ENCODE results near the gene HTT-AS.
A peak's percentile ranks its signal among the peaks of the same experiment; 100 is the strongest.
"Not testable (repeated sequence)": the region's sequence is repeated elsewhere in the genome, so short reads cannot be mapped to it uniquely, and the experiment has no call there.

HTT-AS gene

DNA sequence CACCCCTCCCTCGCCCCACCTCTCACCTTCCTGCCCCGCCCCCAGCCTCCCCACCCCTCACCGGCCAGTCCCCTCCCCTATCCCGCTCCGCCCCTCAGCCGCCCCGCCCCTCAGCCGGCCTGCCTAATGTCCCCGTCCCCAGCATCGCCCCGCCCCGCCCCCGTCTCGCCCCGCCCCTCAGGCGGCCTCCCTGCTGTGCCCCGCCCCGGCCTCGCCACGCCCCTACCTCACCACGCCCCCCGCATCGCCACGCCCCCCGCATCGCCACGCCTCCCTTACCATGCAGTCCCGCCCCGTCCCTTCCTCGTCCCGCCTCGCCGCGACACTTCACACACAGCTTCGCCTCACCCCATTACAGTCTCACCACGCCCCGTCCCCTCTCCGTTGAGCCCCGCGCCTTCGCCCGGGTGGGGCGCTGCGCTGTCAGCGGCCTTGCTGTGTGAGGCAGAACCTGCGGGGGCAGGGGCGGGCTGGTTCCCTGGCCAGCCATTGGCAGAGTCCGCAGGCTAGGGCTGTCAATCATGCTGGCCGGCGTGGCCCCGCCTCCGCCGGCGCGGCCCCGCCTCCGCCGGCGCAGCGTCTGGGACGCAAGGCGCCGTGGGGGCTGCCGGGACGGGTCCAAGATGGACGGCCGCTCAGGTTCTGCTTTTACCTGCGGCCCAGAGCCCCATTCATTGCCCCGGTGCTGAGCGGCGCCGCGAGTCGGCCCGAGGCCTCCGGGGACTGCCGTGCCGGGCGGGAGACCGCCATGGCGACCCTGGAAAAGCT lies at the start of gene HTT-AS, which contains the start of gene HTT:
HTT-AS (minus strand) TSS at position 461 of the 768 bp plus-strand sequence.
HTT (plus strand) TSS at position 604 of the 768 bp plus-strand sequence; CDS start at position 749, 145 bp downstream.
- peak; percentile 5 for DNase-seq

DNA sequence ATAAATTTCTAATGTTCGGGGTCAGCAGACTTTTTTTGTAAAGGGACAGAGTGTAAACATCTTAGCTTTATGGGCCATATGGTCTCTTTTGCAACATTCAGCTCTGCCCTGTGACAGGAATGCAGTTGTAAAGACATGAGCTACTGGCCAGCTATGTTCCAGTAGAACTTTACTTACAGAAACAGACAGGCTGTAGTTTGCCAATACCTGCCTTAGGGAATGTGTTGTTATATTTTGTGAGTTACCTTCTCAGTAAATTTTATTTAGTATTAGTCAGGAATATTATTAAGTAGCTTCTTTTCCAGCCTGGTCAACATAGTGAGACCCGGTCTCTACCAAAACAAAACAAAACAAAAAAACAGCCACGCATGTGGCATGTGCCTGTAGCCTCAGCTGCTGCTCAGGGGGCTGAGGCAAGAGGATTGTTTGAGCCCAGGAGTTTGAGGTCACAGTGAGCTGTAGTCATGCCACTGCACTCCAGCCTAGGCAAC lies 48.9 kb upstream of the HTT-AS start:
- DNase-seq, result no peak

DNA sequence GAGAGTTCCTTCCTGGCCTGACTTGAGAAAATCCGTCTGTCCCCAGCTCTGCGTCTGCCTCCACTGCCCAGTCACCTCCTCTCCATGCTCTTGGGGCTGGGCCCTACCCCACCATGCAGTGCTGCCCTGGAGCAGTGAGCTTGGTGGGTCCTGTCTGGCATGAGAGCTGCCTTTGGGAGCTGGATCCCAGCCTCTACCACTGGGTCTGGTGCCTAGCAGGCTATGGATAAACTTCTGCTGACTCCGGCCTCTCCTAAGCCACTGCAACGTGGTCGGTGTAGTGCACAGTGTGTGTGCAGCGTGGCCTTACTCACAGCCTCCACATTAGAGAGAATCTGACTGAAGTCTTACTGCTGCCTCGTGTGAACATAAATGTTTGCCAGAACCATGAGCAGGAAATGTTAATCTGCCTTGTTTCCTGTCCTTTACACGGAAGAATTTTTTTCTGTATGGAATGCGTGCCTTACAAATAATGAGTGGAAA lies 47.8 kb upstream of the HTT-AS start:
- DNase-seq, result no peak

DNA sequence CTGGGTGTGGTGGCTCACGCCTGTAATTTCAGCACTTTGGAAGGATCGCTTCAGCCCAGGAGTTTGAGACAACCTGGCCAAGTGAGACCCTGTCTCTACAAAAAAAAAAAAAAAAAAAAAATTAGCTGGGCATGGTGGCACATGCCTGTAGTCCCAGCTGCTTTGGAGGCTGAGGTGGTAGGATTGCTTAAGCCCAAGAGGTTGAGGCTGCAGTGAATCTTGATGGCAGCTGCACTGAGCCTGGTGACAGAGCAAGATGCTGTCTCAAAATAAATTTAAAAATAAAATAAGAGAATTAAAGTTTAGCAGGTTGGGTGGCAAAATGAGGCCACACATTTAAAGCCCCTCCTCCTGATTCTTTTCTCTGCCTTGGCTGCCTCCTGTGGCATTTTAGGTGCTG lies 47.3 kb upstream of the HTT-AS start:
- no peak for DNase-seq

DNA sequence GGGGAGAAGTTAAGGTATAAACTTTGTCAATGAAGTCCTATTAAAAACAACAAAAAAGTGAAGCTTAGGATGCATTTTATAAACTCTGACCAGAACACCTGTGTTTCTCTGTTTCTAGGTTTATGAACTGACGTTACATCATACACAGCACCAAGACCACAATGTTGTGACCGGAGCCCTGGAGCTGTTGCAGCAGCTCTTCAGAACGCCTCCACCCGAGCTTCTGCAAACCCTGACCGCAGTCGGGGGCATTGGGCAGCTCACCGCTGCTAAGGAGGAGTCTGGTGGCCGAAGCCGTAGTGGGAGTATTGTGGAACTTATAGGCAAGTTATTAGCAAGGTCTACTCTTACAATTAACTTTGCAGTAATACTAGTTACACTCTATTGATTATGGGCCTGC lies 46.8 kb upstream of the HTT-AS start:
- no peak for DNase-seq

DNA sequence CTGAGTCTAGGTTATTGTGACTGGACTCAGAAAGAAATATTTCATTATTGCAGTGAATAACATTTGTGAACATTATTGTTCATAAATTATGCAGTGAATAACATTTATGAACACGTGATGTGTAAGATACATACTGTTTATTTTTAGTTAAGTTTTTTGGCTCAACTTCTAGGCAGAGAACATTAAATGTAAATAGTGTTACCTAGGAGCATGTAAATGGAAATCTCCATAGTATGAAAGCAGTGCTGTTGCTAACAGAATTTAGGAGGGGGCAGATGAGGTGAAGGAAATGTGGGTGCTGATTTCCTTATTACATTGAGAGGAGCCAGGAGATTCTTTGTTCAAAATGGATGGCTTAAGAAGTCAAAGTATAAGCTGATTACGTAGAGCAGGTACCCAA lies 45.1 kb upstream of the HTT-AS start:
- no peak for DNase-seq

DNA sequence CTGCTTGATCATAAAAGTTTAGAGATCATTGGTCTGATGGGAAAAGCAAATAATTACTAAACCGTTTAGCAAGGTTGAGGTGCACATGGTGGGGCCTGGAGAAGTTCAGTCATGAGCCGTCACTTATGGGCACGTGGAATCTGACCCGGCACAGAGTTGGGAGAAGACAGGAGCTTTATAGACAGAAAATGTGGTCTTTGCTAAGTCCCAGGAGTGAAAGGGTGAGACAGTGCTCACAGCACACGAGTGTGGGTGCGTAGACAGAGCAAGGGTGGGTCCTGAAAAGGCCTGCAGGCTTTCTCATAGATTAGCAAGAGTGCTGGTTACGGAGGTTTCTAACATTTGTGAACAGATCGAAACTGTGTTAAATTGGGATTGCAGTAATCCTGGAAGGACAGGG lies 44.0 kb upstream of the HTT-AS start:
- DNase-seq, result no peak

DNA sequence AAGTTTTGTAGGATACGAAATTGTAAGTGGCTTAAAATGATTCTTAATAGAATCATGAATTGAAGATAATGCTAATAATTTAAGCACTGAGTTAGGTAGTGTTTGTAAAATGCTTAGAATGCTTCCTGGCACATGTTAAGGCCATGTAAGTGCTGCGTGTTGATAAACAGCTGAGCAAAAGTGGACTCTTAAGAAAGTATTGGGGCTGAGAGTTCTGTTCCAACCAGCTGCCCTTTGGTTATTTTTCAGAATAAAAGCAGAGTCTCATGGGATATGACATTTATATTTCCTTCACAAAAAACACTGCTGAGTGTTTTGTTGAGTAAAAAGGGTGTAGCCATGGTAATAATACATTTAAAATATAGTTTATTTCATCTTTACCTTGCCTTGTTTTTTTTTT lies 42.6 kb upstream of the HTT-AS start:
- no peak for DNase-seq

DNA sequence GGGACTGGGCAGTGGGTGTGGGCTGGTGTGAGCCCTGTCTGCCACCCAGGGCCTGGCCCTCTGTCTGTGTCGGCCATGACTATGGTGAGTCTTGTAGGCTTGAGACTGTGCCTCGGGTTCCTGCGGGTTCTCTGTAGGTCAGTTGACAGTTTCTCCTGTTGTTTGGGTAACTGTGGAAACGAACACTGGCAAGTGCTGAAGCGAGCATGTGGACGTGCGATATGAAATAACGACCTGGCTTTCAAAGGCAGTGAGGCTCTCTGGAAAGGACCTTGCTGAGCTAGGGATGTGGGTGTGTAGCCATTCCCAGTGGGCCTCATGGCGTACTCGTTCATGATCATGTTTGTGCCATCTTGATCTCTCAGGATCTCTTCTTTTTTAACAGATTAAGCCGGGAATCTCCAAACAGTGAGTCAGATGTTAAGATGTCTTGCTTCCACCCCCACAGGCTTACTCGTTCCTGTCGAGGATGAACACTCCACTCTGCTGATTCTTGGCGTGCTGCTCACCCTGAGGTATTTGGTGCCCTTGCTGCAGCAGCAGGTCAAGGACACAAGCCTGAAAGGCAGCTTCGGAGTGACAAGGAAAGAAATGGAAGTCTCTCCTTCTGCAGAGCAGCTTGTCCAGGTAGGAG lies 41.4 kb upstream of the HTT-AS start:
- no peak for DNase-seq

DNA sequence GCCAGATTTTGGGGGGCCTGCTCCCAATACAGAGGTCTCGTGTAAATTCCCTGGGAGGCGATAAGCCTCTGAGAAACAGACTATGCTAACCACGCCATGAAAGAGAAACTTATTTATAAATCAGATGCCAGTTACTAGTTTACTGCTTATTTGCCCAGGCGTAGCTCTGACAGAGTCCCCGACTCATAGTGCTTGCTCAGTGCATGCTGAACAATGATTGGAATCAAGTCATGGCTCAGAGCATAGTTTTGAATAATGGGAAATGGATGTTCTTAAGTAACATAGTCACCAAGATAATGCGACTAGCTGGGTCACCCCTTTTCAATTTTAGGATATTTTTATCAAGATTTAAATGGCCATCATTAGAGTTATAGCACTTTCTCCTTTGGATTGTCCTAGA lies 40.0 kb upstream of the HTT-AS start:
- no peak for DNase-seq

DNA sequence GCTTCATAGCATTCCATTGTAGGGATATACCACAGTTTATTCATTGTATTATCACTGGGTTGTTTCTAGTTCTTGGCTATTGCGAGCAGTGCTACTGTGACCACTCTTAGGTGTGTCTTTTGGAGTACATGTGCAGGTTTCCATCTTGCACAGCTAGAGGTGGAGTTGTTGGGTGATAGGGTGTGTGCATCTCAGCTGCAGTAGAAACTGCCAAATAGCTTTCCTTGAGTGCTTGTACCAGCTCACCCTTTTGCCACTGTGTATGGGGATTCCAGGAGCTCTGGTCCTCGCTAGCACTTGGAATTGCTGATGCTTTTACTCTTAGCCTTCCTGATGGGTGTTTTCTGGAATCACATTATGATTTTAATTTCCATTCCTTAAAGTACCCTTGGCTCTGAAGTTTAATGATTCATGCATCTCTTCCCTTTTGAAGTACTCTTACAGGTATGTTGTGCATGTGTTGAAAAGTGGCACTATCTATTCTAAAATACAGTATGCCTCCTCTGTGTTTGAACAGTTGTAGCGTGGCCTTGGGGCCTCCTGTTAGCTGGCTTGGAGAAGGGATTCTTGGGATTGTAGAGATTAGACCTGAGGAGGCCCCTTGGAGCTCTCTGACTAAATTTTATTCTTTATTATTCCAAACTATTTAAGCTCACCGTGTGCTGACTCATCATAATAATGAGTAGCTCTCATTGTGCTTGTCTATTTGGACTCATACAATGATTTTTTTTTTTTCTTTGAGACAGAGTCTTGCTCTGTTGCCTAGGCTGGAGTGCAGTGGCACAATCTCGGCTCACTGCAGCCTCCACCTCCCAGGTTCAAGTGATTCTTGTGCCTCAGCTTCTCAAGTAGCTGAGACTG lies 38.5 kb upstream of the HTT-AS start:
- no peak for DNase-seq

DNA sequence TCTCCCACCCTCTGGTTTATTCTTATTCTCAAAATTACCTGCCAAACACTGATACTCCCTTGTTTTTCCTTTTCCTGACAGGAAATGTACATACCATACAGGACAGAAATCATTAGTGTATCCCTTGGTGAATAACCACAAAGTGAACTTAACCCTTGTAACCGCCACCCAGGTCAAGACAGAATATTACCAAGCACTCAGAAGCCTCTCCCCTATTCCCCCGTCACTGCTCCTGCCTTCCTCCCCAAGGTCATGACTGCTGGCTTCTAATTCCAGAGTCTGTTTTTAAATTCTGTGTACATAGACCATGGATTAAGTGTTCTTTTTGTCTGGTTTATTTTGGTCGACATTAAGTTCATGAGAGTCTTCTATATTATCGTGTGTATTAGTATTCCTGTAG lies 37.9 kb upstream of the HTT-AS start:
- no peak for DNase-seq

DNA sequence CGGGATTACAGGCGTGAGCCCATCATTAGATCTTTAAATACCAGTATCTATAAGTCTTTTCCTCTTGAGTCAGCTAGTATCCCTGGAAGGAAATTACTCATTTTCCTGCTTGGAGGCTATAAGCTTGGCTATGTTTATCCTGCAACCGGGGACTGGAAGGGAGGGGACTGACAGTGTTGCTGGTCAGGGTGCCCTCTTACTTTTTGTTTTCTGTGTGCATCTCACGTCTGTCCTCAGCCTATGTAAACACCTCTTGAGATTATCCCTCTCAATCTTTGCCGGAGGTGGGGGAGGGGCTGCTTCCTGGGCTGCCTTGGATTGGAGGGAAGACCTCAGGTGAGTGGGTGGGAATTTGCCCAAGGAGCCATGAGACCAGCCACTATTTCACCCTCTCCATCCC lies 37.1 kb upstream of the HTT-AS start:
- no peak for DNase-seq

DNA sequence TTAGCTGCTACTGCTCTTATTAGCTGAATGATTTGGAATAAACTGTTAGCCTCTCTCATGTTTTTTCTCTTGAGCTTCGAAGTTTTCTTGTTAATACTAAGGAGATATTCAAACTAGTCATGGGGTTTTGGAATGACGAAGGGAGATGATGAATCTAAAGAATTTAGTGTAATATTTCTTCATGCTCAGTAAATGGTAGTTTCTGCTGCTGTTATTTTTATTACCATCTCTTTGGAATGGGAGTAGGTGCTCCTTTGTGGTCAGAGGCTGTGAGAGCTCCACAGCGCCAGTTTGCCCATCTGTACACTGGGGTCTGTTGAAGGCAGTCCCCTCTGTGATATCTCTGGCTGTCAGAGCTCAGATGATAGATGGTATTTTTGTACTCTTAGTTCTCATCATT lies 33.9 kb upstream of the HTT-AS start:
- DNase-seq, result no peak

DNA sequence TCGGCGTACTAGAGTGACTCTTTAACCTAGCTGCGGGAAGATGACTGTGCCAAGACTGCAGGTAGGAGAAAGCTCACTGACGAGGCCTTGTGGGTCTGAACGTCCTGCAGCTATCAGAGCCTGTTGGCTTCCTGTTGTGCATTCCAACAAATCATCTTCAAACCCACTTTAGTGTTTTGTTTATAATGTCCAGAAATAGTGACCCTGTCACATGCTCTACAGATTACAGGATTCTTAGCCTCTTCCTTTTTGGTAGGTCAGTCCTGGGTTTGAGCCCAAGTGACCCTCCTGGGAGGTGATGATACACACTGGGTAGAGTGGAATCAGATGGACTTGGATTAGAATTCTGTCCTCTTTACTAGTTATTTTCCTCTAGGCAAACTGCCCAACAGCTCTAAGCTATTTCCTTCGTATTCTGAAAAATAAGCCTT lies 33.4 kb upstream of the HTT-AS start:
- no peak for DNase-seq

DNA sequence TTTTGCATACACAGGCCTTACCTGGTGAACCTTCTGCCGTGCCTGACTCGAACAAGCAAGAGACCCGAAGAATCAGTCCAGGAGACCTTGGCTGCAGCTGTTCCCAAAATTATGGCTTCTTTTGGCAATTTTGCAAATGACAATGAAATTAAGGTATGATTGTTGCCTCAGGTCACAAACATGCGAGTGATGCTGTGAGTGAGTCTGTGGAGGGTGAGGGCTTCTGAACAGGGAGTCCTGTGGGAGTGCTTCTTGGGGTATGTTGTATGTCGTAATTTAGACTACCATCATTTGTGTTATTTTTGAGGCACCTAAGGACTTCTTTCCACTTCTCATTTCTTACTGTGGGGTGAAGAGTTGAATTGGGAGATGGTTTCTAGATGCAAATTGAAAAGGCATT lies 32.9 kb upstream of the HTT-AS start:
- no peak for DNase-seq

DNA sequence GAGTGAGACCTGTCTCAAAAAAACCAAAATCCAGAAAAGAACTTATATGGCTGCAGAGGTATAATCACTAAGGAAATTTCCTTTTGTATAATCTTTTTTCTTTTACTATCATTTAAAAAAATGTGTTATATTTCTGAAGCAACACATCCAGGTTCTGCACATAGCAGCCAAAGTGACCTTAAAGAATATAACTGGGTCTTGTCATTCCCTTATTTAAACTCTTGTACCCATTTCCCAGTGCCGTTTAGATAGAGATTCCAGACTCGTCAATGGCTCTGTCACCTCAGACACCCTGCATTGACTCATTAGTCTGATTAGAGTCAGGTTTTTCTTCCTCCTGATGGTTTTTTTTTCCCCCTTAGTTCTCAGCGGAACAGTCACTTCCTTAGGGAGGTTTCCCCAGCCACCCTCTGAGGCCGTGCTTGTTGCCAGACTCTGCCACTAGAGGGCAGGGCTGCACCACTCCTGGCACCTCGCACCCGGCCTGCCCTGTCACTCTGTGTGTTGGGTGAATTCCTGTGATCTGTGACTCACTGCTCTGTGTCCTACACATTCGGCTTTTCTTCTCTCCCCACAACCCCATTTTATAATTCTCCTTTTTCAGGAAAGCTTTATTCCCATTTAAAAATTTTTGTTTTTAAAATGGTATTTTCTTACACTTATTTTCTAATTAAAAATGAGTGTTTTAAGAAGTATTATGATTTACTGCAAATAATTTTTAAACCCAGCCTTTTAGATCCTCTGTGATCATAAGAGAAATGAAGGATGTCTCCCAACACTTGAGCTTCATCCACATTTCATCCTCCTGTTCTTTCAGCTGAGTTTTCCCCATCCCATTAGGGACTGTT lies 32.2 kb upstream of the HTT-AS start:
- DNase-seq, result peak; percentile 17

DNA sequence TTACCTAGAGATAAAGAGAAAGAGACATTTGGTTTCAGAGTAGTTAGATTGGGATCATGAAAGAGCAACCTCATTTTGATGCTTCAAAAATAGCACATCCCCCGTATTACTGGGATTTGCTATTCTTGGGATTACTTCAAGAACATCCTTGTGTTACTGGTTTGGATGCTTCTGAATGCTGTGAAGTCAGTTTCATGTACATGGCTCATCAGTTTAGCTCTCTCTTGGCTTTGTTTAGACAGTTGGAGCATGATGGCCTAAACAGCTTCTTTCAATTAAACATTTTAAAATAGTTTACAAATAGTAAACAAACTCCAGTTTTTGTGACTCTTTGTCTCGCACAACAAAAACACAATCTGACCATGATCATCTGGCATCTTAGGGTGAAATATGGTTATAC lies 24.0 kb upstream of the HTT-AS start:
- no peak for DNase-seq

DNA sequence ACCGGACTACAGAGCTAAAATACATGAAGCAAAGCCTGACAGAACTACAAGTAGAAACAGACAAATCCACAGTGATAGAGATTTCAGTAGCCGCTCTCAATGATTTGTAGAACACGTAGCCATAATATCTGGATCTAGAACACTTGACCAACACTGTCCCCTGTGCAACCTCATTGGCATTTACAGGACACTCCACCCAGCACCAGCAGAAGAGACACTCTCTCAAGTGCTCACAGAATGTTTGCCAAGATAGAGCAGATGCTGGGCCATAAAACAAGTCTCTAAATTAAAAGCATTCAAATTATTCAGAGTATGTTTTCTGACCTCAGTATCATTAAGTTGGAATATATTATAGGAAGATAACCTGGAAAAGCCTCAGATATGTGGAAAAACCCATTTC lies 21.9 kb upstream of the HTT-AS start:
- DNase-seq, result no peak

DNA sequence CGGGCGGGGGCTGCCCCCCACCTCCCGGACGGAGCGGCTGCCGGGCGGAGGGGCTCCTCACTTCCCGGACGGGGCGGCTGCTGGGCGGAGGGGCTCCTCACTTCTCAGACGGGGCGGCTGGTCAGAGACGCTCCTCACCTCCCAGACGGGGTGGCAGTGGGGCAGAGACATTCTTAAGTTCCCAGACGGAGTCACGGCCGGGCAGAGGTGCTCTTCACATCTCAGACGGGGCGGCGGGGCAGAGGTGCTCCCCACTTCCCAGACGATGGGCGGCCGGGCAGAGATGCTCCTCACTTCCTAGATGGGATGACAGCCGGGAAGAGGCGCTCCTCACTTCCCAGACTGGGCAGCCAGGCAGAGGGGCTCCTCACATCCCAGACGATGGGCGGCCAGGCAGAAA lies 20.4 kb upstream of the HTT-AS start:
- not testable (repeated sequence) for DNase-seq

DNA sequence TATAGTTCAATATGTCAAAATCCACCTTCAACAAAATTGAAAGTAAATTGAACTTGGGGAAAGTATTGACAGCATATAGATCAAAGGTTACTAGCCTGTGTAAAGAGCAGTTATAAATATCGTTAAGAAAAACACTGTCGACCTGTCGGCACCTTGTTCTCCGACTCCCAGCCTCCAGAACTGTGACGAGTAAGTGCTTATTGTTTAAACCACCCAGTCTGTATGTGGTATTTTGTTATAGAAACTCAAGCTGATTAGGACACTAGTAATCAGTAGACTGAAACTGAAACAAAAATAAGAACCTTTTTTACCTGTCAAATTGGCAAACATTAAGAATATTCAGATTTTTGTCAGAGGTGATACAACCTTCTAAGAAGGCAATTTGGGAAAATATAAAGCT lies 17.1 kb upstream of the HTT-AS start:
- DNase-seq, result no peak

DNA sequence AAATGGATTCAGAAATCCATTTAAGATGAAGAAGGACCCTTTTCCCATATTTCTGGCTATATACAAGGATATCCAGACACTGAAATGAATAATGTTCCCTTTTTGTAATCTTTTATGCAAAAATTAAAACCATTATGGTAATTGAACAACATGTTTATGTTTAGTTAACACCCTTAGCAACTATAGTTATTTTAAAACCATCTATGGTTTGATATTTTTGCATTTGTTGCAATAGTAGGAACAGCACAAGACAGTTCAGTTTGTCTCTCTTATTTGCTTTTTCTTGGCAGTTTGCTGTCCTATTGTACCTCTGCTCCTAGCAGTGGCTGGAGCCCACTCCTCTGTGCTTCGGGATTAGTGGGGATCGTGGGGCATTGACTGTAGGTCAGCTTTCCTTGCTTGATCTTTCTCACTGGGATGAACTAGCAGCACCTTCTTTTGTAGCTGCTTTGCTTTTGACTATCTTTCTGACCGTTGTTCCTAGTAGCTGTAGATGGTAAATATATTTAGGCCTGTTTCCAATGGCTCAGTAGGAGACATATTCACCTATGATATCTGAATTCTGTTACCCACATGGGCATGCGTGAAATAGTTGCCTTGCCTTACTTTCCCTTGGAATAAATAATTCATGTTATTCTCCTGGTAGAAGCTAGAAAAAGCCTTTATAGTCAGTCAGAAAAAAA lies 12.9 kb upstream of the HTT-AS start:
- no peak for DNase-seq
